ENCODE measurements around the gene KIFC1. TPM values are rescaled to one million over a fixed set of nuclear protein-coding genes. Genes with fewer than 3 reads are reported as not detected.

Gene KIFC1
- total RNA-seq, 1 experiment from 2014 or later: 148 TPM

GRCh38 chr6:33410711-33411631 lies 19.3 kb downstream of the KIFC1 start, which contains the start of gene PHF1:
TSS of gene PHF1 (plus strand) at chr6:33411014. CDS start at chr6:33412264, 1,250 bp downstream.
- DNase-seq (ENCODE audit: low read depth): no peak

GRCh38 chr6:33411632-33412005 lies 20.0 kb downstream of the KIFC1 start:
- no peak for DNase-seq (ENCODE audit: low read depth)

- no peak for DNase-seq (ENCODE audit: low read depth)
These were observed 20.8 kb downstream of the KIFC1 start for GRCh38 chr6:33412140-33413009.

GRCh38 chr6:33413241-33414120 lies 21.9 kb downstream of the KIFC1 start:
- DNase-seq (ENCODE audit: low read depth): no peak

- DNase-seq (ENCODE audit: low read depth): no peak
These were observed 23.1 kb downstream of the KIFC1 start for GRCh38 chr6:33414592-33415271.

- no peak for DNase-seq (ENCODE audit: low read depth)
These were observed 24.2 kb downstream of the KIFC1 start for GRCh38 chr6:33415831-33416230.

GRCh38 chr6:33416386-33417127 lies 24.9 kb downstream of the KIFC1 start:
- no peak for DNase-seq (ENCODE audit: low read depth)

- DNase-seq (ENCODE audit: low read depth): peak; percentile 88
These were observed 25.7 kb downstream of the KIFC1 start for GRCh38 chr6:33417128-33417902.

- peak; percentile 100 for DNase-seq (ENCODE audit: low read depth)
These were observed 26.5 kb downstream of the KIFC1 start, which contains the start of gene CUTA for GRCh38 chr6:33417903-33418689. TSS of gene CUTA (minus strand) at chr6:33418107. CDS start at chr6:33418000, 107 bp downstream.

- peak; percentile 46 for DNase-seq (ENCODE audit: low read depth)
These were observed 27.2 kb downstream of the KIFC1 start for GRCh38 chr6:33418690-33419291.

GRCh38 chr6:33419580-33420490 lies 28.2 kb downstream of the KIFC1 start, which contains the start of gene SYNGAP1:
TSS of gene SYNGAP1 (plus strand) at chr6:33420065. CDS start at chr6:33420265, 200 bp downstream.
- no peak for DNase-seq (ENCODE audit: low read depth)

GRCh38 chr6:33420491-33421343 lies 29.1 kb downstream of the KIFC1 start:
- DNase-seq (ENCODE audit: low read depth): no peak

- DNase-seq (ENCODE audit: low read depth): no peak
These were observed 29.7 kb downstream of the KIFC1 start for GRCh38 chr6:33421344-33421643.

GRCh38 chr6:33423777-33424176 lies 32.2 kb downstream of the KIFC1 start:
- no peak for DNase-seq (ENCODE audit: low read depth)

GRCh38 chr6:33424855-33425667 lies 33.4 kb downstream of the KIFC1 start:
- DNase-seq (ENCODE audit: low read depth): no peak

All from Daoy (cell line).